ENCODE measurements around the gene LTBP3.
"Not testable (repeated sequence)": the region's sequence is repeated elsewhere in the genome, so short reads cannot be mapped to it uniquely, and the experiment has no call there.

The LTBP3 gene

GRCh38 chr11:65535102-65535501, 23.1 kb downstream of the LTBP3 start:
- no peak for DNase-seq

GRCh38 chr11:65532388-65533064, 25.6 kb downstream of the LTBP3 start:
- DNase-seq, result no peak

GRCh38 chr11:65530157-65530496, 28.0 kb downstream of the LTBP3 start:
- DNase-seq, result no peak

- no peak for DNase-seq
Observed at GRCh38 chr11:65529475-65530156, 28.5 kb downstream of the LTBP3 start.

GRCh38 chr11:65528819-65529350, 29.3 kb downstream of the LTBP3 start:
- DNase-seq, result no peak

GRCh38 chr11:65526744-65527143, 31.4 kb downstream of the LTBP3 start:
- no peak for DNase-seq

- DNase-seq, result no peak
Observed at GRCh38 chr11:65525546-65526480, 32.3 kb downstream of the LTBP3 start.

- DNase-seq, result no peak
Observed at GRCh38 chr11:65524741-65525545, 33.2 kb downstream of the LTBP3 start, which contains the start of gene SCYL1. TSS of gene SCYL1 (plus strand) at chr11:65525083. CDS start at chr11:65525154, 71 bp downstream.

- DNase-seq, result no peak
Observed at GRCh38 chr11:65524014-65524740, 34.0 kb downstream of the LTBP3 start.

- DNase-seq, result not testable (repeated sequence)
Observed at GRCh38 chr11:65523631-65523968, 34.6 kb downstream of the LTBP3 start.

GRCh38 chr11:65522718-65523630, 35.2 kb downstream of the LTBP3 start:
- not testable (repeated sequence) for DNase-seq

- not testable (repeated sequence) for DNase-seq
Observed at GRCh38 chr11:65521777-65522521, 36.2 kb downstream of the LTBP3 start.

GRCh38 chr11:65518941-65519549, 39.1 kb downstream of the LTBP3 start:
- DNase-seq, result not testable (repeated sequence)

- DNase-seq, result no peak
Observed at GRCh38 chr11:65516135-65516968, 41.8 kb downstream of the LTBP3 start.

GRCh38 chr11:65512311-65512710, 45.8 kb downstream of the LTBP3 start:
- not testable (repeated sequence) for DNase-seq

- peak; percentile 78 for DNase-seq
Observed at GRCh38 chr11:65506772-65507505, 51.2 kb downstream of the LTBP3 start.

- no peak for DNase-seq
Observed at GRCh38 chr11:65506290-65506771, 51.8 kb downstream of the LTBP3 start.

Data from DMS153 (cell line).